Kidney (tissue), 14 donors: ENCODE measurements around the gene KLK4. TPM values are rescaled to one million over a fixed set of nuclear protein-coding genes. Genes with fewer than 3 reads are reported as not detected.

ENCODE experiments used
- DNase-seq, 5 donors: peaks; one replicate each; pipeline ENCODE4 v3.0.0-alpha.2; 2013 to 2020
- FAIRE-seq: peaks from 2 replicates; lab custom pipeline; 2012; peaks lifted over from hg19 to GRCh38; lab: Jason Lieb, UNC
- H3K27ac ChIP-seq, 2 donors: one replicate each; pipeline ENCODE4 v1.7.0; 2013; ENCODE audit warnings: low read depth in 2 of 2, low read length in 2 of 2, inconsistent platforms in 1 of 2
- H3K27me3 ChIP-seq: one replicate; pipeline ENCODE4 v1.7.1; 2013; ENCODE audit warnings: low read length, inconsistent platforms; ENCODE audit not compliant: control insufficient read depth, insufficient read depth
- H3K36me3 ChIP-seq, 3 donors: one replicate each; pipeline versions ENCODE4 v1.7.0 to v1.7.1; 2013; ENCODE audit warnings: low read length in 3 of 3, control low read depth in 1 of 3, inconsistent platforms in 1 of 3; ENCODE audit not compliant: insufficient read depth in 3 of 3, control insufficient read depth in 2 of 3
- H3K4me1 ChIP-seq, 3 donors: one replicate each; pipeline versions ENCODE4 v1.7.0 to v1.7.1; 2013; ENCODE audit warnings: low read length in 3 of 3, inconsistent platforms in 1 of 3, low read depth in 1 of 3; ENCODE audit not compliant: control insufficient read depth in 2 of 3, insufficient read depth in 2 of 3
- H3K4me3 ChIP-seq, 3 donors: one replicate each; pipeline versions ENCODE4 v1.7.0 to v1.8.1; 2013; ENCODE audit warnings: low read length in 3 of 3, control low read depth in 1 of 3, inconsistent platforms in 1 of 3
- H3K9ac ChIP-seq, 3 donors: one replicate each; pipeline versions ENCODE4 v1.7.0 to v1.7.1; 2013; ENCODE audit warnings: low read length in 3 of 3, control low read depth in 1 of 3, inconsistent platforms in 1 of 3
- H3K9me3 ChIP-seq, 3 donors: one replicate each; pipeline versions ENCODE4 v1.7.0 to v1.7.1; 2013; ENCODE audit warnings: low read length in 3 of 3, control low read depth in 1 of 3, inconsistent platforms in 1 of 3; ENCODE audit not compliant: control insufficient read depth in 2 of 3, insufficient read depth in 1 of 3
- intact Hi-C: fragments of 100-400 bp; cut with DNase I; formaldehyde crosslinking; loops from one replicate; pipeline ENCODE4 v1.11.1; 2022
- polyA plus RNA-seq: library from polyadenylated mRNA; stranded (reverse); fragments of 350-450 nt; fragmentation: Illumina TruSeq; extraction: RNeasy Lipid Tissue Mini Kit (QIAGEN cat#74804); gene quantifications from one replicate; pipeline ENCODE4 v1.2.3, GENCODE V29; 2014; ENCODE audit warnings: low read depth, low replicate concordance; ENCODE audit not compliant: insufficient read depth
- total RNA-seq: library from RNA; stranded (reverse); fragmentation: NEBNext Ultra II Directional; extraction: Animal tissue kit (Norgen Biotek cat#: 25700); gene quantifications from one replicate; pipeline ENCODE4 v1.2.1, GENCODE V29; 2021
- TF ChIP-seq, protein P1 (sequence below): IDR thresholded peaks from 3 replicates; pipeline ENCODE4 v1.5.1; 2012; ENCODE audit warnings: mild to moderate bottlenecking, moderate library complexity, borderline replicate concordance; ENCODE audit not compliant: insufficient read depth; ENCODE audit errors: extremely low read depth
- donor health status: control.
- donor health status: control.
- donor health status: control.
- donor health status: control.
- donor health status: control.
- donor health status: DM: yes; HTN: yes; CAD: no.
- donor health status: Normal renal cell carcinoma (clear cell type).

The KLK4 gene
- total and polyA plus RNA-seq, 2 donors from 2014 or later, result 1.2 TPM; not detected in 1

DNA sequence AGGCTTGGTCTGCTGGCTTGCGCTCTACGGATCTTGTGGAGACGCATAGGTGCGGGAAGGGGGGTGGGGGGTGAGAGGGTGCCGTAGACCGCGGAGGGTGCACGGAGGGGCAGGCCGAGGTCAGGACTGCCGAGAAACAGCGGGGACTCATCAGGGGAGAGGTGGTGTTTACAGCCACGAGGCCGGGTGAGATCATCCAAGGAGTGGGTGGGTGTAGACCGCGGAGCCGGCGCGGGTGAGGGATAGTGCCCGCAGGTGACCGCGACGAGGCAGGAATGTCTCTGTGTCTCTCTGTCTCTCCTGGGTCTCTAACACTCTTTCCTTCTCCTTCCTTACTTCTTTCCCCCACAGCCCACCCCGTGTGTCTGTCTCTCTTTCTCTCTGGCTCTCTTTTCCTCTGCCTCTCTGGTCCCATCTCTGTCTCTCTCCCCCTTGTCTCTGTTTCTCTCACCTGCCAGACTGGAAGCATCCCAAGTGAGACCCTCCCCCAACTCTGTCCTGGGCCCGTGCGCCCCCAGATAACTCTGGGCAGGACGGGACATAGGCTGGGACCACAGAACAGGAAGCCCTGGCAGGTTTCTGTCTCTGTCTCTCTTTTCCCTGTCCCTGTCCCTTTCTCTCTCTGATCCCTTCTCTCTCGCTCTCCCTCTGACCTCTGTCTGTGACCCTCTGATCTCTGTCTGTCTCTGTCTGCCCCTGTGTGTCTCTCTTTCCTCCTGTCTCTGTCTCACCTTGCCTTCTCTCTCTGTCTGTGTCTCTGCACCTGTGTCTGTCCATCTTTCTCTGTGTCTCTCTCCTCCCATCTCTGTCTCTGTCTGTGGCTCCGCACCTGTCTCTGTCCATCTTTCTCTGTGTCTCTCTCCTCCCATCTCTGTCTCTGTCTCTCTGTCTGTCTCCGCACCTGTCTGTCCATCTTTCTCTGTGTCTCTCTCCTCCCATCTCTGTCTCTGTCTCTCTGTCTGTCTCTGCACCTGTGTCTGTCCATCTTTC, 1.8 kb upstream of the KLK4 start:
- intact Hi-C loops, result no loop called here

DNA sequence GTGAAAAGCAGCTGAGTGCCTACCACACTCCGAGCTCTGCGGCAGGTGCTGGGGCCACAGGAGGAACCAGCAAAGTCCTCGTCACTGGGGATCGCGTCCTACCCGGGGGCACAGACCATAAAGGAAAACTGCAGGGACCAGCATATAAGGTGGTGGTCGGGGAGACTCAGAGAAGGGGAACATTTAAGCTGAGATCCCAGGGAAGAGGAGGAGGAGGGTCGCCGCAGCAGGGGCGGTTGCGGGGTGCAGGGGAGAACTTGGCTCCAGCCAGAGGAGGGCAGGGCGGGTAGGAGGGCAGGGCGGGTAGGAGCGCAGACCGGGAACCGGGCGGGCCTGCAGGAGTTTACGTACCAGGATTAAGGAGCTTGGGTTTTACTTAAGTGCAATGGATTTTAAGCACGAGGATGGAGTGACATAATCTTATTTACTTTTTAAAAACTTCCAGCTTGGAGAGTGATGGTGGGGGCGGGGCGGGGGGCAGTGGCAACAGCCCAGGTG, 956 bp upstream of the KLK4 start:
- peaks cover 23% of the 10 kb centered on the region for H3K27me3 ChIP-seq
- H3K9ac ChIP-seq, result no peak overlapping the region
- no peaks in the 10 kb centered on the region for H3K9me3 ChIP-seq
- H3K4me3 ChIP-seq, result no peak overlapping the region
- TF ChIP-seq, protein P1, sequence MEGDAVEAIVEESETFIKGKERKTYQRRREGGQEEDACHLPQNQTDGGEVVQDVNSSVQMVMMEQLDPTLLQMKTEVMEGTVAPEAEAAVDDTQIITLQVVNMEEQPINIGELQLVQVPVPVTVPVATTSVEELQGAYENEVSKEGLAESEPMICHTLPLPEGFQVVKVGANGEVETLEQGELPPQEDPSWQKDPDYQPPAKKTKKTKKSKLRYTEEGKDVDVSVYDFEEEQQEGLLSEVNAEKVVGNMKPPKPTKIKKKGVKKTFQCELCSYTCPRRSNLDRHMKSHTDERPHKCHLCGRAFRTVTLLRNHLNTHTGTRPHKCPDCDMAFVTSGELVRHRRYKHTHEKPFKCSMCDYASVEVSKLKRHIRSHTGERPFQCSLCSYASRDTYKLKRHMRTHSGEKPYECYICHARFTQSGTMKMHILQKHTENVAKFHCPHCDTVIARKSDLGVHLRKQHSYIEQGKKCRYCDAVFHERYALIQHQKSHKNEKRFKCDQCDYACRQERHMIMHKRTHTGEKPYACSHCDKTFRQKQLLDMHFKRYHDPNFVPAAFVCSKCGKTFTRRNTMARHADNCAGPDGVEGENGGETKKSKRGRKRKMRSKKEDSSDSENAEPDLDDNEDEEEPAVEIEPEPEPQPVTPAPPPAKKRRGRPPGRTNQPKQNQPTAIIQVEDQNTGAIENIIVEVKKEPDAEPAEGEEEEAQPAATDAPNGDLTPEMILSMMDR, result no peak
- H3K36me3 ChIP-seq, result no peaks in the 10 kb centered on the region
- FAIRE-seq, result no peak
- no peaks in the 10 kb centered on the region for H3K4me1 ChIP-seq
- intact Hi-C loops, result no loop called here
- H3K27ac ChIP-seq, result no peak overlapping the region
- no peak for DNase-seq

More for the DNA sequence above, 1.8 kb upstream of the KLK4 start:
- Histone ChIP-seq H3K36me3 (no peaks in the 10 kb centered on the region), H3K9me3 (no peaks in the 10 kb centered on the region), H3K4me3 (no peak overlapping the region), H3K9ac (no peak overlapping the region), H3K27me3 (peaks cover 23% of the 10 kb centered on the region), H3K4me1 (no peaks in the 10 kb centered on the region), H3K27ac (no peak overlapping the region)
- no peak for DNase-seq
- FAIRE-seq, result no peak
- TF ChIP-seq, protein P1, result no peak

DNA sequence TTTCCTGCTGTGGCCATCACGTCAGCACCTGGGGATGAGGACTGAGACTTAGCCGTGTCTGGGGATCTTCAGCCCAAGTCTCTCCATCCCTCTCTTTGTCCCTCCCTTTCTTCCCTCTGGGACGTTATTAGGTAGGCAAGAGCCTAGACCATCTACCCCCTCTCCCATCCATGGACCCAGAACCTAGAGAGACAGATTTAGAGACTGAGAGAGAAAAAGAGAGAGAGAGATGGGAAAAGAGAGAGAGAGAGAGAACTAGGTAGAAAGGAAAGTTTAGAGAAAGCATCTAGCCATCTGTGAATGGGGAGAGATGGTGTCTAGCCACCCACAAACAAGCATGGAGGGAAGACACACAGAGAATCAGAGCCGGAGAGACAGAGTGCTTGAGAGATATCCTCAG, 473 bp downstream of the KLK4 start:
- intact Hi-C loops, result no loop called here
- FAIRE-seq (no peak), DNase-seq (no peak)
- Histone ChIP-seq H3K9me3 (no peaks in the 10 kb centered on the region), H3K27ac (no peak overlapping the region), H3K4me3 (no peak overlapping the region), H3K27me3 (peaks cover 23% of the 10 kb centered on the region), H3K36me3 (no peaks in the 10 kb centered on the region), H3K4me1 (no peaks in the 10 kb centered on the region), H3K9ac (no peak overlapping the region)
- TF ChIP-seq, protein P1, result no peak
